MCF 10A (cell line): ENCODE measurements around the gene ALOX15B. TPM values are rescaled to one million over a fixed set of nuclear protein-coding genes. Genes with fewer than 3 reads are reported as not detected.

ENCODE experiments used
- BruUV-seq: library from RNA; stranded (reverse); fragments of 400-500 nt; replicated peaks from 2 replicates; lab custom pipeline; 2021; lab: Mats Ljungman, UMichigan
- CTCF ChIA-PET: fragments of 300-600 bp; sonication (Branson Sonifier 250); formaldehyde crosslinking; extraction: SDS; loops from one replicate; lab custom pipeline; 2021; ENCODE audit warnings: antibody characterized with exemption, inconsistent platforms; lab: Yijun Ruan, JAX
- POLR2A ChIA-PET: fragments of 300-600, 350-650 bp; sonication (Branson Sonifier 250); formaldehyde crosslinking; extraction: SDS; loops from one replicate; lab custom pipeline; 2020; ENCODE audit warnings: antibody characterized with exemption, inconsistent platforms; lab: Yijun Ruan, JAX
- DNase-seq: peaks from one replicate; pipeline ENCODE4 v3.0.0-alpha.2; 2018; ENCODE audit not compliant: unreplicated experiment
- H3K27ac Mint-ChIP-seq: one replicate; pipeline ENCODE4 v1.8.0; 2022; ENCODE audit warnings: mild to moderate bottlenecking, low read depth, mixed read lengths; ENCODE audit not compliant: unreplicated experiment
- H3K27me3 Mint-ChIP-seq: one replicate; pipeline ENCODE4 v1.8.0; 2022; ENCODE audit warnings: mixed read lengths; ENCODE audit not compliant: insufficient read depth, unreplicated experiment
- H3K36me3 Mint-ChIP-seq: one replicate; pipeline ENCODE4 v1.8.0; 2022; ENCODE audit warnings: mild to moderate bottlenecking, moderate library complexity, mixed read lengths; ENCODE audit not compliant: insufficient read depth, unreplicated experiment
- H3K4me1 Mint-ChIP-seq: one replicate; pipeline ENCODE4 v1.8.0; 2022; ENCODE audit warnings: mixed read lengths; ENCODE audit not compliant: insufficient read depth, unreplicated experiment
- H3K4me3 Mint-ChIP-seq: one replicate; pipeline ENCODE4 v1.8.0; 2022; ENCODE audit warnings: mild to moderate bottlenecking, moderate library complexity, mixed read lengths; ENCODE audit not compliant: unreplicated experiment
- H3K9me3 Mint-ChIP-seq: one replicate; pipeline ENCODE4 v1.8.0; 2022; ENCODE audit warnings: mixed read lengths; ENCODE audit not compliant: unreplicated experiment
- intact Hi-C: fragments of 100-400 bp; cut with micrococcal nuclease; formaldehyde crosslinking; loops from 2 replicates; pipeline ENCODE4 v1.14.1; 2022
- total RNA-seq: library from RNA; stranded (reverse); gene quantifications from 2 replicates; pipeline ENCODE4 v1.2.3, GENCODE V29; 2022
- TF ChIP-seq, protein P1 (sequence below): fragments of 200-600 bp; IDR thresholded peaks from one replicate; pipeline ENCODE4 v1.8.0; 2022; ENCODE audit warnings: antibody characterized with exemption, mild to moderate bottlenecking; ENCODE audit not compliant: unreplicated experiment

ALOX15B gene
- total RNA-seq, 1 experiment from 2014 or later = 27.6 TPM

DNA sequence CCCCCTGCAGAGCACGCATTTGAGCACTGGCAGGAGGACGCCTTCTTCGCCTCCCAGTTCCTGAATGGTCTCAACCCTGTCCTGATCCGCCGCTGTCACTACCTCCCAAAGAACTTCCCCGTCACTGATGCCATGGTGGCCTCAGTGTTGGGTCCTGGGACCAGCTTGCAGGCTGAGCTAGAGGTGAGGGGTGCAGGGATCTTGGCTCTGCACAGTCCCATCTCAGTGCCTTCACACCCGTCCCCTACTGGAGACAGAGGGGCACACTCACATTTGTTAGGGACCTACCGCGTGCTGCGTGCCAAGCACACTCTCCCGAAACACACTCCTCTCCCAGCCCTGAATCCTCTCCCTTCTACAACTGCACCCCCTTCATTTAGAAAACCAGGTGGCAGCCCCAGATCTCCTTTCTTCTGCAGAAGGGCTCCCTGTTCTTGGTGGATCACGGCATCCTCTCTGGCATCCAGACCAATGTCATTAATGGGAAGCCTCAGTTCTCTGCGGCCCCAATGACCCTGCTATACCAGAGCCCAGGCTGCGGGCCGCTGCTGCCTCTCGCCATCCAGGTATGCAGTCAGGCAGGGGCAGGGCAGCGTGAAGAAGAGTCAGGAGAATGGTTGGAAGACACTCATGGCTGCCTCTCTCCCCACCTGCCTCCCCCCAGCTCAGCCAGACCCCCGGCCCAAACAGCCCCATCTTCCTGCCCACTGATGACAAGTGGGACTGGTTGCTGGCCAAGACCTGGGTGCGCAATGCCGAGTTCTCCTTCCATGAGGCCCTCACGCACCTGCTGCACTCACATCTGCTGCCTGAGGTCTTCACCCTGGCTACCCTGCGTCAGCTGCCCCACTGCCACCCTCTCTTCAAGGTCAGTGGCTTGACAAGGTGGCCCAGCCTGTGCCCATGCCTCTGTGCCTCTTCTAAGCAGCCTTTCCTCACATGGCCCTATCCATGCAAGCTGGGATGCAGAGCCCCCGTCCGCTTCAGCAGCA, 6.3 kb downstream of the ALOX15B start:
- peaks cover 30% of the 10 kb centered on the region for H3K36me3 Mint-ChIP-seq
- H3K4me3 Mint-ChIP-seq = no peak overlapping the region
- DNase-seq = no peak
- CTCF ChIA-PET = interaction anchor here (0.6 to 2.2 kb wide), 4 partner anchors 16 to 382 kb away, joined by 3 to 9 read pairs (median 4); no protein-coding TSS in a partner anchor
- H3K27ac Mint-ChIP-seq = no peak overlapping the region
- H3K27me3 Mint-ChIP-seq = no peaks in the 10 kb centered on the region
- TF ChIP-seq, protein P1, sequence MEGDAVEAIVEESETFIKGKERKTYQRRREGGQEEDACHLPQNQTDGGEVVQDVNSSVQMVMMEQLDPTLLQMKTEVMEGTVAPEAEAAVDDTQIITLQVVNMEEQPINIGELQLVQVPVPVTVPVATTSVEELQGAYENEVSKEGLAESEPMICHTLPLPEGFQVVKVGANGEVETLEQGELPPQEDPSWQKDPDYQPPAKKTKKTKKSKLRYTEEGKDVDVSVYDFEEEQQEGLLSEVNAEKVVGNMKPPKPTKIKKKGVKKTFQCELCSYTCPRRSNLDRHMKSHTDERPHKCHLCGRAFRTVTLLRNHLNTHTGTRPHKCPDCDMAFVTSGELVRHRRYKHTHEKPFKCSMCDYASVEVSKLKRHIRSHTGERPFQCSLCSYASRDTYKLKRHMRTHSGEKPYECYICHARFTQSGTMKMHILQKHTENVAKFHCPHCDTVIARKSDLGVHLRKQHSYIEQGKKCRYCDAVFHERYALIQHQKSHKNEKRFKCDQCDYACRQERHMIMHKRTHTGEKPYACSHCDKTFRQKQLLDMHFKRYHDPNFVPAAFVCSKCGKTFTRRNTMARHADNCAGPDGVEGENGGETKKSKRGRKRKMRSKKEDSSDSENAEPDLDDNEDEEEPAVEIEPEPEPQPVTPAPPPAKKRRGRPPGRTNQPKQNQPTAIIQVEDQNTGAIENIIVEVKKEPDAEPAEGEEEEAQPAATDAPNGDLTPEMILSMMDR = no peak
- no peaks in the 10 kb centered on the region for H3K9me3 Mint-ChIP-seq
- no TSS peak for BruUV-seq
- POLR2A ChIA-PET = interaction anchor here (0.6 kb wide), 3 partner anchors 34 to 525 kb away, joined by 3 to 4 read pairs (median 3); no protein-coding TSS in a partner anchor
- peaks cover 15% of the 10 kb centered on the region for H3K4me1 Mint-ChIP-seq
- intact Hi-C loops = loop anchor here (5.0 kb wide), 1 partner anchor 113 kb away; the partner anchor contains the start of genes CNTROB and TRAPPC1

DNA sequence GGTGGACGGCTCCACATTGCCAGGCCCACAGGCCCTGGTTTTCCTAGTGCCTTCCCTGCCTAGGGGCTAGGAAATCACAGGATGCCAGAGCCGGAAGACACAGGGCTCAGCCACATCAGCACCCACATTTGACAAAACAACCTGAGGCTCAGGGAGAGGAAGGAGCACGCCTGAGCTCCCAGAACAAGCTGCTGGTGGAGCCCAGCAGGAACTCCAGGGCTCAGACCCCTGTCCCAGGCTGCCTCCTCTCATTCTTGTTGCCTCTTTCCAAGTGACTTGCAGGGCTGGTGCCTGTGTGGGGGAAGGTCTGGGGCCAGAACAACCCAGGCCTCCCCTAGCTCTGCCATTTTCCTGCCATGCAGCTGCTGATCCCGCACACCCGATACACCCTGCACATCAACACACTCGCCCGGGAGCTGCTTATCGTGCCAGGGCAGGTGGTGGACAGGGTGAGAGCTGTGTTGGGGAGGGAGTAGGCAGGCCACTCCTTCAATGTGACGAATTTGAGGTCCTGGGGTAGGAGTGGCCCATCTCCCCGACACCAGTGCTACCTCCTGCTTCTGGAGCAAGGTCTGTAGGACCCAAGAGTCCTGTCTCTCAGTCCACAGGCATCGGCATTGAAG, 7.6 kb downstream of the ALOX15B start:
- ChIA-PET CTCF (interaction anchor here (0.7 to 2.2 kb wide), 3 partner anchors 56 to 198 kb away, joined by 3 to 9 read pairs (median 3); no protein-coding TSS in a partner anchor), POLR2A (interaction anchor here (0.6 to 1.0 kb wide), 3 partner anchors 9 to 36 kb away, joined by 3 read pairs; no protein-coding TSS in a partner anchor)
- Mint-ChIP-seq H3K4me3 (no peak overlapping the region), H3K27ac (no peak overlapping the region), H3K36me3 (peaks cover 26% of the 10 kb centered on the region), H3K4me1 (peaks cover 3% of the 10 kb centered on the region), H3K9me3 (no peaks in the 10 kb centered on the region), H3K27me3 (no peaks in the 10 kb centered on the region)
- no peak for DNase-seq
- intact Hi-C loops = no loop called here
- TF ChIP-seq, protein P1 = no peak
- BruUV-seq = no TSS peak

- POLR2A ChIA-PET = interaction anchor here (0.7 to 1.0 kb wide), 2 partner anchors 9 to 30 kb away, joined by 3 read pairs; no protein-coding TSS in a partner anchor
- intact Hi-C loops = no loop called here
- H3K9me3 Mint-ChIP-seq = no peaks in the 10 kb centered on the region
- TF ChIP-seq, protein P1 = no peak
- CTCF ChIA-PET = interaction anchor here (0.6 to 2.2 kb wide), 5 partner anchors 13 to 134 kb away, joined by 3 to 9 read pairs (median 3); no protein-coding TSS in a partner anchor
- DNase-seq = no peak
- no peaks in the 10 kb centered on the region for H3K27me3 Mint-ChIP-seq
- no TSS peak for BruUV-seq
- no peak overlapping the region for H3K27ac Mint-ChIP-seq
- no peaks in the 10 kb centered on the region for H3K4me1 Mint-ChIP-seq
- no peak overlapping the region for H3K4me3 Mint-ChIP-seq
- peaks cover 21% of the 10 kb centered on the region for H3K36me3 Mint-ChIP-seq
These were observed 8.3 kb downstream of the ALOX15B start for GRCh38 chr17:8046929-8047768.
